Measurements from ENCODE around the gene ECHS1. TPM values are rescaled to one million over a fixed set of nuclear protein-coding genes. Genes with fewer than 3 reads are reported as not detected.

Gene ECHS1
- total and polyA plus RNA-seq, 9 of the 15 experiments (the other 6 are each of a cell fraction or from before 2014, with no cell fraction given) = 16.6 to 100 (median 68.1) TPM

- no peak for TF ChIP-seq ZMIZ1 (IDR thresholded peaks at IDR 0.05; ENCODE audit: low read depth in 2 of 2, low read length in 2 of 2)
- no peak for TF ChIP-seq ZSCAN29 (IDR thresholded peaks at IDR 0.05)
- no peak for TF ChIP-seq ZC3H4 (CRISPR knock-in tag; IDR thresholded peaks at IDR 0.05; ENCODE audit: borderline replicate concordance)
- no peak for TF ChIP-seq ZBTB1 (CRISPR knock-in tag; IDR thresholded peaks at IDR 0.05; ENCODE audit: borderline replicate concordance, low read depth)
- TF ChIP-seq FOXA1 (IDR thresholded peaks at IDR 0.05; ENCODE audit: borderline replicate concordance) = no peak
- TF ChIP-seq, protein P1, sequence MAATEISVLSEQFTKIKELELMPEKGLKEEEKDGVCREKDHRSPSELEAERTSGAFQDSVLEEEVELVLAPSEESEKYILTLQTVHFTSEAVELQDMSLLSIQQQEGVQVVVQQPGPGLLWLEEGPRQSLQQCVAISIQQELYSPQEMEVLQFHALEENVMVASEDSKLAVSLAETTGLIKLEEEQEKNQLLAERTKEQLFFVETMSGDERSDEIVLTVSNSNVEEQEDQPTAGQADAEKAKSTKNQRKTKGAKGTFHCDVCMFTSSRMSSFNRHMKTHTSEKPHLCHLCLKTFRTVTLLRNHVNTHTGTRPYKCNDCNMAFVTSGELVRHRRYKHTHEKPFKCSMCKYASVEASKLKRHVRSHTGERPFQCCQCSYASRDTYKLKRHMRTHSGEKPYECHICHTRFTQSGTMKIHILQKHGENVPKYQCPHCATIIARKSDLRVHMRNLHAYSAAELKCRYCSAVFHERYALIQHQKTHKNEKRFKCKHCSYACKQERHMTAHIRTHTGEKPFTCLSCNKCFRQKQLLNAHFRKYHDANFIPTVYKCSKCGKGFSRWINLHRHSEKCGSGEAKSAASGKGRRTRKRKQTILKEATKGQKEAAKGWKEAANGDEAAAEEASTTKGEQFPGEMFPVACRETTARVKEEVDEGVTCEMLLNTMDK (IDR thresholded peaks at IDR 0.05; ENCODE audit: borderline replicate concordance, insufficient read depth, low read depth, low read length, poor library complexity, severe bottlenecking) = peak; percentile 36
- no peak for TF ChIP-seq POLR3A (IDR thresholded peaks at IDR 0.05; ENCODE audit: borderline replicate concordance, extremely low read depth, insufficient read depth, insufficient read length)
- TF ChIP-seq SIN3B (IDR thresholded peaks at IDR 0.05; ENCODE audit: low read depth) = no peak
- no peak for TF ChIP-seq CBFA2T3 (IDR thresholded peaks at IDR 0.05)
- no peak for TF ChIP-seq HNRNPK (IDR thresholded peaks at IDR 0.05; ENCODE audit: low read depth, low read length, poor library complexity, severe bottlenecking)
- no peak for TF ChIP-seq HSF4 (CRISPR knock-in tag; IDR thresholded peaks at IDR 0.05; ENCODE audit: borderline replicate concordance)
- TF ChIP-seq ZNF165 (CRISPR knock-in tag; IDR thresholded peaks at IDR 0.05; ENCODE audit: borderline replicate concordance) = no peak
- no peak for TF ChIP-seq ZNF316 (IDR thresholded peaks at IDR 0.05)
- TF ChIP-seq CBX1 (IDR thresholded peaks at IDR 0.05; ENCODE audit: low read depth) = no peak
- no peak for TF ChIP-seq ZSCAN32 (CRISPR knock-in tag; IDR thresholded peaks at IDR 0.05)
- TF ChIP-seq, protein P2, sequence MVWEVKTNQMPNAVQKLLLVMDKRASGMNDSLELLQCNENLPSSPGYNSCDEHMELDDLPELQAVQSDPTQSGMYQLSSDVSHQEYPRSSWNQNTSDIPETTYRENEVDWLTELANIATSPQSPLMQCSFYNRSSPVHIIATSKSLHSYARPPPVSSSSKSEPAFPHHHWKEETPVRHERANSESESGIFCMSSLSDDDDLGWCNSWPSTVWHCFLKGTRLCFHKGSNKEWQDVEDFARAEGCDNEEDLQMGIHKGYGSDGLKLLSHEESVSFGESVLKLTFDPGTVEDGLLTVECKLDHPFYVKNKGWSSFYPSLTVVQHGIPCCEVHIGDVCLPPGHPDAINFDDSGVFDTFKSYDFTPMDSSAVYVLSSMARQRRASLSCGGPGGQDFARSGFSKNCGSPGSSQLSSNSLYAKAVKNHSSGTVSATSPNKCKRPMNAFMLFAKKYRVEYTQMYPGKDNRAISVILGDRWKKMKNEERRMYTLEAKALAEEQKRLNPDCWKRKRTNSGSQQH (CRISPR knock-in tag; IDR thresholded peaks at IDR 0.05) = no peak
Measured at GRCh38 chr10:133357285-133358161, 15.6 kb downstream of the ECHS1 start, which contains the start of gene FUOM (continued).
